Trophoblast cell (in vitro differentiated cells and primary cell): Measurements from ENCODE around the gene NEGR1.

Experiments
- DNase-seq, 2 donors: peaks; one replicate each; pipeline ENCODE4 v3.0.0-alpha.2; 2016
- H2AFZ ChIP-seq: 2 replicates; pipeline ENCODE4 v1.6.1; 2013; ENCODE audit warnings: low read length, moderate library complexity, mild to moderate bottlenecking; ENCODE audit not compliant: insufficient read depth, poor library complexity
- H2AK5ac ChIP-seq: 2 replicates; pipeline ENCODE4 v1.6.1; 2013; ENCODE audit warnings: mild to moderate bottlenecking, low read length
- H2BK120ac ChIP-seq: 2 replicates; pipeline ENCODE4 v1.6.1; 2013; ENCODE audit warnings: low read length, mild to moderate bottlenecking, moderate library complexity; ENCODE audit not compliant: insufficient read depth, poor library complexity
- H2BK12ac ChIP-seq: 2 replicates; pipeline ENCODE4 v1.6.1; 2013; ENCODE audit warnings: mild to moderate bottlenecking, low read length, moderate library complexity
- H2BK5ac ChIP-seq: 2 replicates; pipeline ENCODE4 v1.6.1; 2013; ENCODE audit warnings: low read length, low read depth, moderate library complexity, mild to moderate bottlenecking; ENCODE audit not compliant: poor library complexity
- H3K14ac ChIP-seq: 2 replicates; pipeline ENCODE4 v1.6.1; 2013; ENCODE audit warnings: mild to moderate bottlenecking, low read length
- H3K18ac ChIP-seq: 2 replicates; pipeline ENCODE4 v1.6.1; 2013; ENCODE audit warnings: mild to moderate bottlenecking, low read length
- H3K23ac ChIP-seq: 2 replicates; pipeline ENCODE4 v1.6.1; 2013; ENCODE audit warnings: low read length
- H3K27ac ChIP-seq: 2 replicates; pipeline ENCODE4 v1.5.1; 2013; ENCODE audit warnings: low read depth, mild to moderate bottlenecking, inconsistent platforms, low read length, moderate library complexity
- H3K27me3 ChIP-seq: 2 replicates; pipeline ENCODE4 v1.6.1; 2013; ENCODE audit warnings: inconsistent platforms, mild to moderate bottlenecking, low read length, moderate library complexity; ENCODE audit not compliant: insufficient read depth
- H3K36me3 ChIP-seq, 2 experiments: 1 replicate in 1 of 2; 2 replicates in 1 of 2; pipeline ENCODE4 v1.6.1; 2013; ENCODE audit warnings: low read length in 2 of 2, mild to moderate bottlenecking in 2 of 2, moderate library complexity in 1 of 2; ENCODE audit not compliant: insufficient read depth in 2 of 2, control insufficient read depth in 1 of 2
- H3K4ac ChIP-seq: 2 replicates; pipeline ENCODE4 v1.6.1; 2013; ENCODE audit warnings: low read depth, mild to moderate bottlenecking, low read length, moderate library complexity
- H3K4me1 ChIP-seq, 2 experiments: 1 replicate in 1 of 2; 2 replicates in 1 of 2; pipeline ENCODE4 v1.6.1; 2013; ENCODE audit warnings: low read length in 2 of 2, mild to moderate bottlenecking in 2 of 2, moderate library complexity in 1 of 2; ENCODE audit not compliant: insufficient read depth in 2 of 2, control insufficient read depth in 1 of 2
- H3K4me2 ChIP-seq: 2 replicates; pipeline ENCODE4 v1.6.1; 2013; ENCODE audit warnings: inconsistent platforms, mild to moderate bottlenecking, low read length, moderate library complexity
- H3K4me3 ChIP-seq: 2 replicates; pipeline ENCODE4 v1.5.1; 2013; ENCODE audit warnings: mild to moderate bottlenecking, low read depth, low read length, inconsistent platforms
- H3K79me1 ChIP-seq: one replicate; pipeline ENCODE4 v1.6.1; 2013; ENCODE audit warnings: low read length
- H3K79me2 ChIP-seq: 2 replicates; pipeline ENCODE4 v1.6.1; 2013; ENCODE audit warnings: low read length, mild to moderate bottlenecking; ENCODE audit not compliant: control insufficient read depth, insufficient read depth, poor library complexity
- H3K9ac ChIP-seq: 2 replicates; pipeline ENCODE4 v1.6.1; 2013; ENCODE audit warnings: mild to moderate bottlenecking, low read length
- H3K9me3 ChIP-seq: 2 replicates; pipeline ENCODE4 v1.6.1; 2013; ENCODE audit warnings: low read depth, mild to moderate bottlenecking, control low read depth, inconsistent platforms, low read length; ENCODE audit not compliant: insufficient read depth
- H4K12ac ChIP-seq: 2 replicates; pipeline ENCODE4 v1.6.1; 2013; ENCODE audit warnings: low read depth, mild to moderate bottlenecking, low read length, moderate library complexity
- H4K8ac ChIP-seq: 2 replicates; pipeline ENCODE4 v1.6.1; 2013; ENCODE audit warnings: low read depth, mild to moderate bottlenecking, low read length, moderate library complexity
- H4K91ac ChIP-seq: one replicate; pipeline ENCODE4 v1.6.1; 2013; ENCODE audit warnings: low read depth, mild to moderate bottlenecking, low read length, moderate library complexity
- WGBS: extraction: QIAGEN DNeasy Blood & Tissue Kit; methylation state at CpG from one replicate; pipeline ENCODE4 v1.1.7; 2013; ENCODE audit warnings: missing lambda C conversion rate; ENCODE audit not compliant: insufficient read length, insufficient coverage; ENCODE audit errors: extremely low coverage; 5-methylcytosine and 5-hydroxymethylcytosine counted together

The NEGR1 gene

DNA sequence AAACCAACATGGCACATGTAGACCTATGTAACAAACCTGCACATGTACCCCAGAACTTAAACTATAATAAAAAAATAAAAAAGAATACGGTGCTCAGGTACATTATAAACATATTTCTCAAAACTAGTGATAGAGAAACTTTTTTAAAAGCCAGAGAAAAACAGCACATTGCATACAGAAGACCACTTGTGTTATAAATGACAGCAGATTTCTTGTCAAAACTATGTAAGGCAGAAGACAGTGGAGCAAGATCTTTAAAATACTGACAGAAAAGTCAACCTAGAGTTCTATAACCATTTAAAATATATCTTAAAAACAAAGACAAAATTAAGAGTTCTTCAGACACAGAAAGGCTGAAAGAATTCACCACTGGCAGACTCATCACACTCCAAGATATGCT lies 144.7 kb downstream of the NEGR1 start:
- Histone ChIP-seq H3K79me2 (no peaks in the 10 kb centered on the region), H3K4me1 (no peaks in the 10 kb centered on the region), H3K79me1 (no peaks in the 10 kb centered on the region), H3K36me3 (no peaks in the 10 kb centered on the region), H3K23ac (no peak overlapping the region), H3K4ac (no peak overlapping the region), H3K4me3 (no peak overlapping the region), H3K9ac (no peak overlapping the region), H3K14ac (no peak overlapping the region), H3K4me2 (no peak overlapping the region), H4K91ac (no peak overlapping the region), H3K18ac (no peak overlapping the region), H3K27me3 (no peaks in the 10 kb centered on the region), H4K12ac (no peak overlapping the region), H2AFZ (no peak overlapping the region), H2BK12ac (no peak overlapping the region), H2BK5ac (no peak overlapping the region), H3K9me3 (no peaks in the 10 kb centered on the region), H2BK120ac (no peak overlapping the region), H2AK5ac (no peak overlapping the region), H4K8ac (no peak overlapping the region), H3K27ac (no peak overlapping the region)
- DNase-seq: no peak
- WGBS: no CpG with 5 or more reads among the region's 1 CpG

- DNase-seq: no peak
- H3K18ac ChIP-seq: no peak overlapping the region
- H4K12ac ChIP-seq: no peak overlapping the region
- no peaks in the 10 kb centered on the region for H3K79me2 ChIP-seq
- no peak overlapping the region for H2BK5ac ChIP-seq
- no peak overlapping the region for H2AK5ac ChIP-seq
- no peak overlapping the region for H3K4me2 ChIP-seq
- no peak overlapping the region for H2BK120ac ChIP-seq
- H3K14ac ChIP-seq: no peak overlapping the region
- no peak overlapping the region for H2AFZ ChIP-seq
- no peaks in the 10 kb centered on the region for H3K79me1 ChIP-seq
- no peak overlapping the region for H3K27ac ChIP-seq
- no CpG with 5 or more reads among the region's 2 CpGs for WGBS
- no peak overlapping the region for H3K23ac ChIP-seq
- H3K4me1 ChIP-seq: no peaks in the 10 kb centered on the region
- H3K4me3 ChIP-seq: no peak overlapping the region
- no peaks in the 10 kb centered on the region for H3K9me3 ChIP-seq
- H3K4ac ChIP-seq: no peak overlapping the region
- H4K91ac ChIP-seq: no peak overlapping the region
- H3K9ac ChIP-seq: no peak overlapping the region
- no peaks in the 10 kb centered on the region for H3K36me3 ChIP-seq
- no peaks in the 10 kb centered on the region for H3K27me3 ChIP-seq
- H4K8ac ChIP-seq: no peak overlapping the region
- no peak overlapping the region for H2BK12ac ChIP-seq
Measured at GRCh38 chr1:72129869-72130268, 152.5 kb downstream of the NEGR1 start.

DNA sequence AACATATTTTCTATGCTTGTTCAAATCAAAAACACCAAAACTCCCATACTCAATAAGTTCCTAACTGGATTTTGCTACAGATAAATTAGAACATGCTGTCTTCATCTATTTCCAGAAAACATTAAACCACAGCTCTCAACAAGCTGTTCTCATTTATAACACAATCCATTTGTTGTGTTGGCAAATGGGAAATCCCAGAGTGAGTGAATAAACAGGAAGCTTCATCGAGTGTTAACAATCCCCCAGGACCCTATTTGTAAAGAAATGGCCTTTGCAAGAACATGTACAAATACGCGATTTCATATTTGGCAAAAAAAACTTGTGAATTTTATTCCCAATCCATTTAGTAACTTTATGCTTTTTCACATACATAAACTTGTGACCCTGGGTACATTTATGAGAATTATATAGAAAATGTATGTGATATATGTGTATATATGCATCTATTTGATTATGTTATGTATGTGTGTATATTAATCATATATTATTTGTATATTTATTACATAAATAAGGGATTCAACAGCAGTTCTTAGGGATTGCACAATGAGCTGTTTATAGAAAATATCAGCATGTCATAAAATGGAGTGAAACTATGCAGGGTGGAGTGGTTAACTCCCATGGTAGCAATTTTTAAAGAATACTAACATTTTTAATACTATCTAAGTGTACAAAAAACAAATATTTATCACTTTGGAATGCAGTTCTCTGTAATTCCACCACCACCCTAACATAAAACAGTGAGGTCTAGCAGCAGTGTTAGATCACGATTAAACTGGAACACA lies 160.0 kb downstream of the NEGR1 start:
- Histone ChIP-seq H2BK12ac (no peak overlapping the region), H4K8ac (no peak overlapping the region), H3K23ac (no peak overlapping the region), H2BK120ac (no peak overlapping the region), H3K79me2 (no peaks in the 10 kb centered on the region), H3K14ac (no peak overlapping the region), H3K4me3 (no peak overlapping the region), H3K36me3 (no peaks in the 10 kb centered on the region), H3K4me1 (no peaks in the 10 kb centered on the region), H3K4ac (no peak overlapping the region), H2AK5ac (no peak overlapping the region), H3K9me3 (no peaks in the 10 kb centered on the region), H3K27me3 (no peaks in the 10 kb centered on the region), H4K91ac (no peak overlapping the region), H3K4me2 (no peak overlapping the region), H3K27ac (no peak overlapping the region), H2BK5ac (no peak overlapping the region), H3K18ac (no peak overlapping the region), H4K12ac (no peak overlapping the region), H2AFZ (no peak overlapping the region), H3K9ac (no peak overlapping the region), H3K79me1 (no peaks in the 10 kb centered on the region)
- WGBS: no CpG with 5 or more reads among the region's 4 CpGs
- no peak for DNase-seq

DNA sequence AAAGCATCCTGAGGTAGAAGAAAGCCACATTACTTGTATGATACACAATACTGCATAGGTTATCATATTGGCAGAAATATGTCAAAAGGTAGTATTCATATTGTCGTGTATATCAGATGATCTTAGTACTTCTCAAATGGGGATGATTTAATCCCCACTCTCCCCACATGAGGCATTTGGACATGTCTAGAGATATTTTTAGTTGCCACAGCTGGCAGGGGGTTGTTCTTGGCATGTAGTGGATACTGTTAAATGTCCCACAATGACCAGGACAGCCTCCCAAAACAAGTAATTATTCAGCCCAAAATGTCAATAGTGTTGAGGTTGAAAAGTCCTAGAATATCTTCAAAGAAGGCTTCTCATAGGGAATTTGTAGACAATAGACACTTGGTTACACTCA lies 162.8 kb downstream of the NEGR1 start:
- Histone ChIP-seq H2BK12ac (no peak overlapping the region), H4K12ac (no peak overlapping the region), H3K79me1 (no peaks in the 10 kb centered on the region), H3K18ac (no peak overlapping the region), H2AK5ac (no peak overlapping the region), H2BK120ac (no peak overlapping the region), H3K27ac (no peak overlapping the region), H3K36me3 (no peaks in the 10 kb centered on the region), H2AFZ (no peak overlapping the region), H3K27me3 (no peaks in the 10 kb centered on the region), H3K9me3 (no peaks in the 10 kb centered on the region), H3K23ac (no peak overlapping the region), H4K91ac (no peak overlapping the region), H4K8ac (no peak overlapping the region), H2BK5ac (no peak overlapping the region), H3K79me2 (no peaks in the 10 kb centered on the region), H3K4me3 (no peak overlapping the region), H3K4ac (no peak overlapping the region), H3K14ac (no peak overlapping the region), H3K9ac (no peak overlapping the region), H3K4me2 (no peak overlapping the region), H3K4me1 (no peaks in the 10 kb centered on the region)
- no CpG with 5 or more reads among the region's 1 CpG for WGBS
- no peak for DNase-seq
